H9 (cell line): ENCODE results near the gene RNGTT. TPM values are rescaled to one million over a fixed set of nuclear protein-coding genes. Genes with fewer than 3 reads are reported as not detected.

ENCODE experiments used
- DNase-seq: peaks from one replicate; pipeline ENCODE4 v3.0.0-alpha.2; 2017
- H2AFZ ChIP-seq: one replicate; pipeline ENCODE4 v1.6.1; 2013; ENCODE audit warnings: mild to moderate bottlenecking, low read length, control low read depth, moderate library complexity
- H2AK5ac ChIP-seq: 2 replicates; pipeline ENCODE4 v1.6.1; 2013; ENCODE audit warnings: low read length, control low read depth, mixed read lengths; ENCODE audit not compliant: insufficient read length
- H2BK120ac ChIP-seq: one replicate; pipeline ENCODE4 v1.6.1; 2013; ENCODE audit warnings: low read depth, mild to moderate bottlenecking, low read length, control low read depth, inconsistent platforms; ENCODE audit not compliant: poor library complexity, severe bottlenecking
- H2BK12ac ChIP-seq: 2 replicates; pipeline ENCODE4 v1.6.1; 2013; ENCODE audit warnings: low read length, control low read depth, mixed read lengths, low read depth; ENCODE audit not compliant: insufficient read length
- H2BK15ac ChIP-seq: 2 replicates; pipeline ENCODE4 v1.6.1; 2013; ENCODE audit warnings: low read depth, low read length, control low read depth
- H2BK20ac ChIP-seq: one replicate; pipeline ENCODE4 v1.6.1; 2013; ENCODE audit warnings: low read depth, mild to moderate bottlenecking, low read length, control low read depth, inconsistent platforms; ENCODE audit not compliant: poor library complexity, severe bottlenecking
- H2BK5ac ChIP-seq: 2 replicates; pipeline ENCODE4 v1.6.1; 2013; ENCODE audit warnings: low read length, control low read depth, mixed read lengths; ENCODE audit not compliant: insufficient read length
- H3K14ac ChIP-seq: 2 replicates; pipeline ENCODE4 v1.6.1; 2013; ENCODE audit warnings: low read length, control low read depth; ENCODE audit not compliant: insufficient read depth
- H3K18ac ChIP-seq: 2 replicates; pipeline ENCODE4 v1.6.1; 2013; ENCODE audit warnings: low read depth, mild to moderate bottlenecking, mixed read lengths, low read length, control low read depth; ENCODE audit not compliant: insufficient read length
- H3K23ac ChIP-seq: 2 replicates; pipeline ENCODE4 v1.6.1; 2013; ENCODE audit warnings: low read length, control low read depth, mixed read lengths, low read depth; ENCODE audit not compliant: insufficient read length
- H3K23me2 ChIP-seq: 2 replicates; pipeline ENCODE4 v1.6.1; 2013; ENCODE audit warnings: low read depth, mild to moderate bottlenecking, mixed read lengths, low read length, control low read depth; ENCODE audit not compliant: insufficient read length, poor library complexity, severe bottlenecking
- H3K27ac ChIP-seq: 2 replicates; pipeline ENCODE4 v1.5.1; 2013; ENCODE audit warnings: low read length, control low read depth, mixed read lengths, low read depth; ENCODE audit not compliant: insufficient read length
- H3K27me3 ChIP-seq: 2 replicates; pipeline ENCODE4 v1.6.1; 2013; ENCODE audit warnings: low read length, control low read depth, inconsistent platforms; ENCODE audit not compliant: insufficient read depth
- H3K4ac ChIP-seq: 2 replicates; pipeline ENCODE4 v1.6.1; 2013; ENCODE audit warnings: low read depth, mild to moderate bottlenecking, control low read depth, inconsistent platforms, low read length, moderate library complexity
- H3K4me1 ChIP-seq: 2 replicates; pipeline ENCODE4 v1.6.1; 2013; ENCODE audit warnings: low read length, control low read depth, inconsistent platforms; ENCODE audit not compliant: insufficient read depth
- H3K4me2 ChIP-seq: 2 replicates; pipeline ENCODE4 v1.6.1; 2013; ENCODE audit warnings: low read length, control low read depth, mixed read lengths; ENCODE audit not compliant: insufficient read length, insufficient read depth
- H3K56ac ChIP-seq: 2 replicates; pipeline ENCODE4 v1.6.1; 2013; ENCODE audit warnings: low read depth, mild to moderate bottlenecking, mixed read lengths, low read length, control low read depth; ENCODE audit not compliant: insufficient read length
- H3K79me1 ChIP-seq: 2 replicates; pipeline ENCODE4 v1.6.1; 2013; ENCODE audit warnings: low read depth, mild to moderate bottlenecking, moderate library complexity, low read length, control low read depth, inconsistent platforms; ENCODE audit not compliant: insufficient read depth, poor library complexity, severe bottlenecking
- H3K79me2 ChIP-seq: 2 replicates; pipeline ENCODE4 v1.6.1; 2013; ENCODE audit warnings: low read length, control low read depth, inconsistent platforms; ENCODE audit not compliant: insufficient read depth
- H3K9ac ChIP-seq: 2 replicates; pipeline ENCODE4 v1.6.1; 2013; ENCODE audit warnings: low read length, control low read depth, mixed read lengths; ENCODE audit not compliant: insufficient read length; ENCODE audit errors: extremely low read depth
- H3K9me3 ChIP-seq: one replicate; pipeline ENCODE4 v1.6.1; 2013; ENCODE audit warnings: low read depth, low read length, inconsistent platforms; ENCODE audit not compliant: control insufficient read depth
- H3T11ph ChIP-seq: one replicate; pipeline ENCODE4 v1.6.1; 2013; ENCODE audit warnings: mild to moderate bottlenecking, low read length, control low read depth, inconsistent platforms
- H4K20me1 ChIP-seq: one replicate; pipeline ENCODE4 v1.6.1; 2013; ENCODE audit not compliant: control insufficient read depth, insufficient read length, insufficient read depth
- H4K5ac ChIP-seq: 2 replicates; pipeline ENCODE4 v1.6.1; 2013; ENCODE audit warnings: low read depth, mild to moderate bottlenecking, mixed read lengths, low read length, control low read depth; ENCODE audit not compliant: insufficient read length
- H4K8ac ChIP-seq: replicated peaks from 2 replicates; pipeline ENCODE4 v1.6.1; 2013; ENCODE audit warnings: low read length, control low read depth, mixed read lengths, low read depth; ENCODE audit not compliant: insufficient read length
- H4K91ac ChIP-seq: 2 replicates; pipeline ENCODE4 v1.6.1; 2013; ENCODE audit warnings: low read depth, mild to moderate bottlenecking, moderate library complexity, mixed read lengths, low read length, control low read depth; ENCODE audit not compliant: insufficient read length
- H3K27ac Mint-ChIP-seq, 3 experiments: 2 replicates in 2 of 3; 3 replicates in 1 of 3; pipeline ENCODE4 v1.8.0; 2020 to 2021; ENCODE audit warnings: mixed read lengths in 3 of 3, mild to moderate bottlenecking in 1 of 3, moderate library complexity in 1 of 3
- H3K27me3 Mint-ChIP-seq: 2 replicates; pipeline ENCODE4 v1.8.0; 2021; ENCODE audit warnings: low read depth, mild to moderate bottlenecking, moderate library complexity, mixed read lengths
- H3K36me3 Mint-ChIP-seq, 3 experiments: 2 replicates in 2 of 3; 3 replicates in 1 of 3; pipeline ENCODE4 v1.8.0; 2020 to 2021; ENCODE audit warnings: low read depth in 3 of 3, mixed read lengths in 3 of 3; ENCODE audit not compliant: insufficient read depth in 1 of 3
- H3K4me1 Mint-ChIP-seq, 2 experiments: 2 replicates each; pipeline ENCODE4 v1.8.0; 2020; ENCODE audit warnings: mixed read lengths in 2 of 2
- H3K4me3 Mint-ChIP-seq, 2 experiments: 2 replicates in 1 of 2; 3 replicates in 1 of 2; pipeline ENCODE4 v1.8.0; 2020 to 2021; ENCODE audit warnings: mild to moderate bottlenecking in 2 of 2, mixed read lengths in 2 of 2, moderate library complexity in 1 of 2
- H3K9me3 Mint-ChIP-seq, 2 experiments: 2 replicates in 1 of 2; 3 replicates in 1 of 2; pipeline ENCODE4 v1.8.0; 2020; ENCODE audit warnings: mild to moderate bottlenecking in 2 of 2, mixed read lengths in 2 of 2, moderate library complexity in 1 of 2
- total RNA-seq: library from RNA; stranded (reverse); gene quantifications from 2 replicates; pipeline ENCODE4 v1.2.1, GENCODE V29; 2021
- TF ChIP-seq, protein P1 (sequence below): fragments of 200-600 bp; sonication (generic); conservative IDR thresholded peaks from 3 replicates; pipeline ENCODE4 v1.8.0; 2021; ENCODE audit warnings: antibody characterized with exemption, mild to moderate bottlenecking

The RNGTT gene
- total RNA-seq, 1 experiment from 2014 or later = 20.5 TPM

DNA sequence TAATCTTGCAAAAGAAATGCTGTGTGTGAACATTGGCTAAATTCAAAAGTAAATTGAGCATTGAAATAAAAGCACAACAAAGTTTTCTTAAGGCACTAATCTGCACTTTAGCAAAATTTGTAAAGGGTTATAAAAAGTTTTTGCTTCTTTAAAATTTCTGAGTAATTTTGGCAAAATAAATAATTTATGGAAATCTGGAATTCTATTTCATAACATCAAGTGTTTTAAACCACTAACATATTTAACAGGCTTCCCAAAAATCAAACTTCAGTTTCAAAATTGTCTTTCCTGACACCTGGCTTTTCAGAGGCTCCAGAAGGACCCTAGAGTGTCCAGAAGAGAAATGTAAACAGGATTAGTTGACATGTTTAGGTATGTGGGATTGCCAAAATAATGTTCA is 4.5 kb upstream of the RNGTT start:
- Histone ChIP-seq H2BK20ac (no peak overlapping the region), H4K8ac (no peak overlapping the region), H4K5ac (no peak overlapping the region), H2BK12ac (no peak overlapping the region), H3K56ac (no peak overlapping the region), H3K14ac (no peak overlapping the region), H2BK5ac (no peak overlapping the region), H3K9me3 (no peaks in the 10 kb centered on the region), H3K4me1 (peaks cover 2% of the 10 kb centered on the region), H3K23ac (no peak overlapping the region), H3K4me2 (no peak overlapping the region), H3K4ac (no peak overlapping the region), H3K79me2 (peaks cover 1% of the 10 kb centered on the region; the same call in 1 of the 2 replicates), H2AFZ (no peak overlapping the region), H3K27me3 (peaks cover 21% of the 10 kb centered on the region), H3K23me2 (peaks cover 3% of the 10 kb centered on the region), H4K91ac (no peak overlapping the region), H3K9ac (no peak overlapping the region), H2AK5ac (no peak overlapping the region), H2BK120ac (no peak overlapping the region), H3K79me1 (no peaks in the 10 kb centered on the region), H3T11ph (no peak overlapping the region), H3K27ac (no peak overlapping the region), H2BK15ac (no peak overlapping the region), H4K20me1 (no peaks in the 10 kb centered on the region), H3K18ac (no peak overlapping the region)
- TF ChIP-seq, protein P1, sequence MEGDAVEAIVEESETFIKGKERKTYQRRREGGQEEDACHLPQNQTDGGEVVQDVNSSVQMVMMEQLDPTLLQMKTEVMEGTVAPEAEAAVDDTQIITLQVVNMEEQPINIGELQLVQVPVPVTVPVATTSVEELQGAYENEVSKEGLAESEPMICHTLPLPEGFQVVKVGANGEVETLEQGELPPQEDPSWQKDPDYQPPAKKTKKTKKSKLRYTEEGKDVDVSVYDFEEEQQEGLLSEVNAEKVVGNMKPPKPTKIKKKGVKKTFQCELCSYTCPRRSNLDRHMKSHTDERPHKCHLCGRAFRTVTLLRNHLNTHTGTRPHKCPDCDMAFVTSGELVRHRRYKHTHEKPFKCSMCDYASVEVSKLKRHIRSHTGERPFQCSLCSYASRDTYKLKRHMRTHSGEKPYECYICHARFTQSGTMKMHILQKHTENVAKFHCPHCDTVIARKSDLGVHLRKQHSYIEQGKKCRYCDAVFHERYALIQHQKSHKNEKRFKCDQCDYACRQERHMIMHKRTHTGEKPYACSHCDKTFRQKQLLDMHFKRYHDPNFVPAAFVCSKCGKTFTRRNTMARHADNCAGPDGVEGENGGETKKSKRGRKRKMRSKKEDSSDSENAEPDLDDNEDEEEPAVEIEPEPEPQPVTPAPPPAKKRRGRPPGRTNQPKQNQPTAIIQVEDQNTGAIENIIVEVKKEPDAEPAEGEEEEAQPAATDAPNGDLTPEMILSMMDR = no peak
- Mint-ChIP-seq H3K36me3 (peaks cover under 1 to 10% (median 8%) of the 10 kb centered on the region in 3 experiments; a peak in 3 of 7 replicates), H3K27me3 (peaks cover 46% of the 10 kb centered on the region), H3K4me3 (no peak overlapping the region), H3K4me1 (peaks cover 32 to 43% of the 10 kb centered on the region in 2 experiments), H3K9me3 (peaks cover 0 to 15% of the 10 kb centered on the region in 2 experiments; a peak in 2 of 5 replicates), H3K27ac (no peak overlapping the region)
- DNase-seq = no peak
